Measurements from ENCODE around the gene DGKB.

DGKB gene

DNA sequence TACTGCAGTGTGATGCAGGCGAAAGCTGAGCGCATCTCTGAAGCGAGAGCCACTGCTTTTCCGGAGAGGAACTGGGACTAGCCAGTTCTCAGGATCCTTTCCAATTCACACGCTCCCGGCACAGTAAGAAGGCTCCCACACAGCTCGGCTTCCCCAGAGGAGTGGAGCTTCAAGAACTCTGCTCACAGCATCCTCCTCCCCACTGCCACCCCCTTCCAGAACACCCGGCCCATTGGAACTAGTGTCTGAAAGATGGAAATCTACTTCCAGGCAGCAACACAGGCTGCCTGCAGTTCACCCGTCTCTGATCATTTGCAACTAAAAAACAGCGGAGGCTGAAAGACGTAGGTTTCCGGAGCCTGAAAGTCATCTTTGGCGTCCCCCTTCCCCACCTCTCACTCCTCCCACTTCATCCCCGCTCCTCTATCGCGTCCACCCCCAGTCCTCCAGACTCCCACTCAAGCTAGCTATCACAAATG, at the start of gene DGKB:
TSS of gene DGKB (minus strand) at position 163 of the 479 bp plus-strand sequence.
- DNase-seq: no peak

DNA sequence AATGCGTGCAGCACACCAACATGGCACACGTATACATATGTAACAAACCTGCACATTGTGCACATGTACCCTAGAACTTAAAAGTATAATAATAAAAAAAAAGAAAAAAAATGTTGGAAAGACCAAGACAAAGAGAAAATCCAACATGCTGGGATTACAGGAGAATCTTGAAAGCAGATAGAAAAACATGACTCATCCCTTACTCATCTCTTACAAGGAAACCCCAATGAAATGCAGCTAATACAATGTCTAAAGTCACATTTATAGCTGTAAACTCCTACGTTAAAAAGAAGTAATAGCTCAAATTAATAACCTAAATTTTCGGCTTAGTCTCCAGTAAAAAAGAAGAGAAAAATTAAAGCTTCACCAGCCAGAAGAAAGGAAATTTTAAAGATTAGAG, 47.5 kb upstream of the DGKB start:
- DNase-seq: no peak

DNA sequence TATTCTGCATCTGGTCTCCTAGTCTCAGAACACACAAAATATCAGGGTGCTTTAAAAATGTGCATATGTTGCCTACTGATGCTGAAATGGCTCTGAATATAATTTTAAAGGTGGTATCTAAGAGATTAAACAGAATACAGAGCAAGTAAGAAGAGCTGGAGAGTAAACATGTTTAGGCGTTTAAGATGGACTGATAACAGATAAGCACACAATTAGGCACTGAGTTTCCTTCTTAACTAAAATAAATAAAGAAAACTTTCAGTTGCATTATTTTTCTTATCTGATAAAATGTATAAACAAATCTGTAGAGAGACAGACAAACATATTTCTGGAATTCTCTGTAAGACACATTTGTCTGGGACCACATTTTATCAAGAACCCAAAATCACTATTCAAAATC, 35.6 kb upstream of the DGKB start:
- no peak for DNase-seq

DNA sequence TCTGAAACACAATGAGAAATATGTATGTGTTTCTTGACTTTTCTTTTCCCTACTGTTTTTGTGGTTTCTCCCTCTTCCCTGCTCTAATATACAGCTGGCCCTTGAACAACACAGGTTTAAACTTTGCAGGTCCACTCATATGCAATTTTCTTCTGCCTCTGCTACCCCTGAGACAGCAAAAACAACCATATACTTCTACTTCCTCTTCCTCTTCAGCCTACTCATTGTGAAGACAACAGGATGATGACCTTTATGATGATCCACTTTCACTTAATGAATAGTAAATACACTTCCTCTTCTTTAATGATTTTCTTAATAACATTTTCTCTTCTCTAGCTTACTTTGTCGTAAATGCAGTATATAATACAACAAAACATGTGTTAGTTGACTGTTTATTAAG, 35.0 kb upstream of the DGKB start:
- DNase-seq: no peak

DNA sequence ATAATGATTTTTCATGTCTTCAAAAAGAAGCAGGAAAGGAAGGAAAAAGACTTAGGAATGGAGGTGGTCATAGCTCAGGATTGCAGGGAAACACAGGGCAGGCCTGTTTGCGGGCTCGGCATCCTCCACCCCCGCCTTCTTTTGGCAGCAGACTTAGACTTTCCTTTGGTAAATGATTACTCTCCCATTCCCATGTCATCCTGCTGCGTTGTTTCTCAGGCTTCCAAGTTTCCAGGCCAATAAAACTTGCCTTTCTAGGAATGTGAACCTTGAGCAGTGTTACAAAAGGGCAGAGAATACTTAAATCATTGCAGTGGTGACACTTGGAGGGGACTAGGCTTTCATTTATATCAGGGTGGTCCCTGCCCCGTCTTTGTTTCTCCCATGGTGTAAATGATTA, 34.0 kb upstream of the DGKB start:
- DNase-seq: no peak

DNA sequence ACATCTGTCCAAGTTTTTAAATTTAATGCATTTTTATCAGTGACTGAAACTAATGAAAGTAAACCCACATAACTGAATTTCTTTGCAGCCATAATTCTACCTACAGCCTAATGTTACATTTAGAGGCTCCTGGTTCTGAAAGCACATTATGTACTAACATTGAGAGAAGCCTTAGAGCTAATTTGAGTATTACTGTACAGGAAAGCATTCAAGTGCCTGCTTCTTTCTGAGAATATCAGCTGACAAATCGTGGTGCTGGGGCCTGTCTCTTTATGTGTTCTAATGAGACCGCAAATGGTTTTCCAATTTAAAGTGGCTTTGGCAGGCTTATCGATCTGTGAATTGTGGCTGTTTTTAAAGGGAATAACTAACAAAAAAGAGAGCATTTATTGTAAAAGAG, 32.3 kb upstream of the DGKB start:
- no peak for DNase-seq

DNA sequence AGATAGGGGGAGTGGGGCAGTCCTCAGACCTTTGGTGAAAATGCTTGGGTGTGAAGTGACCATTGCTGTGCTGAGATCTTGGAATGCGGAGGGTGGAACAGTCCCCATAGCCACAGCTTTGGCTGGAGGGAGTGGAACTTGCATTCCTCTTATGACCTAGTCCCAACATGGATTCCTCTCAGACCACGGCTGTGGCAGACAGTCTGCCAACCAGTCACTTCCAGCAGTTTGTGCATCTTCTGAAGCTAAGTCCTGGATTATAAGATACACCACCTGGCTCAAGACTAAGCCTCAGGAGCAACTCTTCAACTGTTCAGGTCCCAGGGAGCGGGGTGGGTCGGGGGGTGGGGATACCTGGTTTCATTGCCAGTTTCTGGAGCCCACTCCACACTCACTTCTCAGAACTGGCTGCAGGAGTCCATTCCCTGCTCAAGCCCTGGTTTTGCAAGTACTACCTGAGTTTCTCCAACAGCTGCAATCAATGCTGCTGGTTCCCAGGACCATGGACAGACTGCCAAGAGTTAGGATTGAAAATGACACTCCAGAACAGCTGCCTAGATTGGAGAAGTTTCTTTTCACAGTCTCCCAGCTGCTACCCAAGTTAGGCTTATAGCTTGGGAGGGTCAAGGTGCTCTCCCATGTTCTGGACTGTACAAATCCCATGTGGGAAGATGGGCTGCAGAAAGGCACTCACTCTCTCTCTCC, 29.1 kb upstream of the DGKB start:
- no peak for DNase-seq

DNA sequence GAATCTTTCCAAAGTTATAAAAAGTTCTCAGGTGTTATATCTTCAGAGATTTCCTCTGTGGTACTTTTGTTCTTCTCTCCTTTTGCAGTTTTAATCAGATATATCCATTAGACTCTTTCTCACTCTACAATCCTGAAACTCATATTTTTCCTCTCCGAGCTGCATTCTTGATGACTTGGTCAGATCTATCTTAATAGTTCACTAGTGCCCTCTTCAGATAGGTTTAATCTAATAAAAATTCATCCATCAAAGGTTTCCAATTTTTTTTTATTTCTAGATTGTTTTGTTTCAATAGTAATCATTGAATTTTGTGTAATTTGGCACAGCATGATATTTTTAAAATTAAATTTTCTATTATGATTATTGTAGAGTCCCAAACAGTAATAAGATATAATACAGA, 21.8 kb upstream of the DGKB start:
- DNase-seq: no peak

DNA sequence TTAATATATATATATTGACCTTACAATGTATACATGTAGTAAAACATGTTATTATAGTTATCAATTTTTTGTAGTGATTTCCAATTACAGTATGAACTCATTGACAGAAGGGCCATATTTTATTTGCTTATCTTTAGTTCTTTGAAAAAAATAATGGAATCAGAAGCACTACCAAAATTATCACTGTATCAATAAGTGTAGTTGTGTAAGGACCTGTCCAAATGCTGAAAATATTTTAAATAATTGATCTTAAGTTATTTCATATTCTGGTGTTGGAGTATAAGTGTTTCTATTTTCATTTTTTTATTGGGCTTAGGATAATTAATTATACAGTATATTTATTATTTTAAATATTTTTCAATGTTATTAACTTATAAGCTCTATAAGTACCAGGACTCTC, 8.5 kb upstream of the DGKB start:
- no peak for DNase-seq

DNA sequence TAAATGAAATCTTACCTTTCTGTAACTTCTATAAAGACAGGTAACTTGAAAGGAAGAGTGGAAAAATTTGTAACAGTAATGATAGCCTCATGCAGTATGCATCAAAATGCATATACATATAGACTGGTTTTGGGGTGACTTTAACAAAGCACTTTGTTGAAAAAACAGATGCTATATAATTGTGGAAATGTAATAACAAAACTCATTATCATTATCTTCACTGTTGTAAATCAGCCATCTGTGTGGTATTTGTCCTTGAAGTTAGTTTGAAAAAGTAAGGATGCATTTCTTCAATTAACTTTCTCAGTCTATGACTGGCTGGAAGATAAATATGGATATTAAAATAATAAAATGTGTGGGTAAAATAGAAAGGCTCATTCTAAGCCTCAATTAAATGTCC, 6.1 kb upstream of the DGKB start:
- DNase-seq: no peak

DNA sequence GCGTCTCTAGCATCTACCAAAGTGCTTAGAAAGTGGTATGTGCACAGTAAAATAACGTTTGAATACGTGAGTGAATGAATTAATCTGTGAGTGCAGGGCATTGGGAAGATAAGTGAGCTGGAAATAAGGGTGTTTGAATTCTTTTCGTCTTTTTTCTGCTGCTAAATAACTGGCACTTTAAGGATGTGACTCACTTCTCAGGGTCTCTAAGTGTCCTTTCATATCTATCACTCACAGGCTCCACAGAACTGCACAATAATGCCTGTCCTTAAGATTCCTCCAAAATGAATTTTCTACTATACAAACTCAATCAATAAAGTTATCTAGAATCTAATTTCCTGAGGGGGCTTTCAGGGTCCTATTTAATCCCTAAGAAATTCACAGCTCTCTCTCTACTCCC, 3.2 kb upstream of the DGKB start:
- DNase-seq: no peak

DNA sequence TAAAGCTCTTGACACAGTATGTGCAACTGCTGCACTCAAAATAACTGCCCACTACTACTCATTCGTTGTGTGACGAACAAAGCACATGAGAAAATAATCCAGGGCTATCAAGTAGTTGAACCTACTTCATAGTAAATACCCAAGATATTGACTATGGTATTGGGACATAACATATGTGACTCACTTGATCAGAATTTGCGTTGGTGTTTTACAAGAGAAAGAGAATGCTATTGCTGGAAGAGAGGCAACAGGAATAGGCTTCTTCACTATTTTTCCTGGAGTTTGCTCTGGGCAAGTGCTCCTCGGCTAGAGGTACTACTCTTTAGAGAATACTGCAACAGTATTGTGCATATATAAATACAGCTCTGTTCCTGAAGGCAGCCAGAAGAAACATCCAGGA, 2.5 kb downstream of the DGKB start:
- DNase-seq: no peak

DNA sequence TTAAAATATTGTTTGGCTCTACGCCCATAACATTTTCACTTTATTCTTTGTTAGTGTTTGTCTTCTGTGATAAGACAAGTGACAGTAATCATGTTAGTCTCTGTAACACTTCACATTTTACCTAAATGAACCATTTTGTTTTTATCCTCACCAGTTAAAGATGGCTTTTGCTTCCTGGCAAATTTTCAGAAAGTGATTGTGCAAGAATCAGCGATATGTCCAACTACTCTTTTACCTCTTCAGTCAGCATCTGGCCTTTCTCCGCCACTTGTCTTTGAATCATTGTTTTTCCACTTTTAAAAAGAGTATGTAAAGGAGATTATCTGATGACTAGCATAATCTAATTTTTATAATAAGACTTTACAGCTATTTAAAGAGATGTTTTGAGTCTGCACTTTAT, 3.5 kb downstream of the DGKB start:
- no peak for DNase-seq

DNA sequence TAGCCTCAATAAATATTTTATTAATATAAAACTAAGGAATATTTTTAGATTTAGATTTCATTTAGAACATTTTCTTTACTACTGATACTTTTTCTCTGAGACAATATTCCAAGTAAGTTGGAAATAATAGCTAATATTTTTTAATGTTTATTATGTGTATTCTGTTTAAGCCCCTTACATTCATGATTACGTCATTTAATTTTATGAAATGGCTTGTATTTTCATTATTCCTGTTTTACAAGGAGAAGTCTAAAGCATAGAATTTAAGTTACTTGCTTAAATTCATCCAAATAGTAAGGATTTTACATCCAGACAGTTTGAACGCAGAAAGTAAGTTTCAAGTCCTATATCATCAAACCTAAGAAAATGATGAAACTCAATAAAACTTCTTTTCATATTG, 6.1 kb downstream of the DGKB start:
- no peak for DNase-seq

DNA sequence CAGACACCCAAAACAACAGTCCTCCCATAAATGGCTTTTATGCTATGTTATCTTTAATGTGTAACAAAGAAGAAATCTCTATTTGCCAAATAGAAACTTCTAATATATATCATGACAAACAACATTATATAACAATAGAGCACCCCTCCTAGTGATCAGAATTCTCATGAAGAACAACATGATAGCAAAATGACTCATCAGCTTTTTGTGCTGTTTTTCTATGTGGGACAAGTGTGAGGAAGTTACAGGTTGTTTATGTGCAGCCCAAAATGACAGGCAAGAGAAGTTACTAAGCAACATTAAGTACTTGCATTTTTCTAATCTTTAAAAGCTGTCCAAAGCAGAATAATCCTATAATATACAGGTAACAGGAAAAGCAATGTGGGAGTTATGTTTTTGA, 7.7 kb downstream of the DGKB start:
- DNase-seq: no peak

DNA sequence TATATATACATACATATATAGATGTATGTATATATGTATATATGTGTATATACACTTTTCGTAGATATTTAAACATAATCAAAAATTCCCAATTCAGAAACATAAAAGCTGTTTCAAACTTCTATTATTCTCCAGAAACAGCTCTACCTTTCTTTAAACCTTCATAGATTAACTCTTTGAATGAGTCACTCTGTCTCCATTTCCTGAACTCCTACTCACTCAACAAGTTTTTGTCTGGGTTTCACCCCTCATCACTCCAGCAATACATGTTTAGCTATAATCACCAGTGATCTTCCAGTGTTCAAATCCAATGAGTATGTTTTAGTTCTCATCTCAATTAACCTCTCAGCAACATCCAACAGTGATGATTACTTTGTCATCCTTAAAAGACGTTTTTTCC, 9.6 kb downstream of the DGKB start:
- no peak for DNase-seq

DNA sequence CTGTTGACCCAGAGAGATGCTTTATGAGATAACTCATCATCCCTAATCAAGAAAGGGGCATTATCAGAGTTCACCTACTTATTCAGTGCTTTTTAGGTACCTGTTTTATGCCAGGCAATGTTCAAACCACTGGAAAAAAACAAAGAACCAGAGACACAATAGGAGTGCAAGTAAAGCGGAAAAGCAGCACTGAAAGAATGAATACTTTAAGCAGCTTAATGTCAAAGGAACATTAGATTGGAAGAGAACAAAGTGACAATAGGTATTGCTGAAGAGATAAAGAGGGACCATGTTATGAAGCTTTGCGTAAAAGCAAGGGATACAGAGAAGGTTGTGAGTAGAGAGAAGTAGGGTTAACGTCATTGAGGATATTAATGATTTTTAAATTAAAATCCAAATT, 11.3 kb downstream of the DGKB start:
- no peak for DNase-seq

DNA sequence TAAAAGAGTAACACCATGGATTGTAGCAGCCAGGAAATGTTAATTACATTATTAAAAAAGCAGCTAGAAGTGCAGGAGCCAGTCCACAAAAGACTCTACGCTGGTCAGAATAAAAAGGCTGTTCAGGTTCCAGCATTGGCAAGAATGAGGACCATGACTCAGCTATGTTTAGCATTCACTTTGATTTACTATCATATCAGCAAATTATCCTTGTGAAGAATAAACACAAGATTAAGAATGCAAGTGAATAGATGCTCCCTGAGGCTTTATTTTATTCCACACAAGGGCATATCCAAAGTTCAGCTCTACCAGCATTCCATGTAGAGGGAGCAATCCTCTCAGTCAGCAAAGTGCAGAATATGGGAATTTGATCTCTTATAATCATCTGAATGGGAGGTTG, 13.6 kb downstream of the DGKB start:
- no peak for DNase-seq

DNA sequence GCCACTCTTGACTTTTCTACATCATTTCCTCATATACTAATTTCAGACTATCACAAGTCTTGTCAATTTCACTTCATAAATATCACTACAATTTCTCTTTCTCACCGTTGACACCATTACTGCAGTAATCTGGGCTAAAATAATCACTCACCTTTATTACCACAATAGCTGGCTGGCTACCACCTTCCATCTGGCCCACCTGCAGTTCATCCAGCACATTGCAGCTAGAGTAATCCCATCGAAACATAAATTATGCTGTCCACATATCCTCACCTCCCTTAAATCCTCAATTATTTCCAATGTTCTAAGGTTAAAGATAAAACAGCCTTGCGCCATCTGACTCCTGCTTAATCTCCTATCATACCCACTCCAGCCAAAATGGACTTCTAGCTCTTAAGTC, 16.0 kb downstream of the DGKB start:
- no peak for DNase-seq

DNA sequence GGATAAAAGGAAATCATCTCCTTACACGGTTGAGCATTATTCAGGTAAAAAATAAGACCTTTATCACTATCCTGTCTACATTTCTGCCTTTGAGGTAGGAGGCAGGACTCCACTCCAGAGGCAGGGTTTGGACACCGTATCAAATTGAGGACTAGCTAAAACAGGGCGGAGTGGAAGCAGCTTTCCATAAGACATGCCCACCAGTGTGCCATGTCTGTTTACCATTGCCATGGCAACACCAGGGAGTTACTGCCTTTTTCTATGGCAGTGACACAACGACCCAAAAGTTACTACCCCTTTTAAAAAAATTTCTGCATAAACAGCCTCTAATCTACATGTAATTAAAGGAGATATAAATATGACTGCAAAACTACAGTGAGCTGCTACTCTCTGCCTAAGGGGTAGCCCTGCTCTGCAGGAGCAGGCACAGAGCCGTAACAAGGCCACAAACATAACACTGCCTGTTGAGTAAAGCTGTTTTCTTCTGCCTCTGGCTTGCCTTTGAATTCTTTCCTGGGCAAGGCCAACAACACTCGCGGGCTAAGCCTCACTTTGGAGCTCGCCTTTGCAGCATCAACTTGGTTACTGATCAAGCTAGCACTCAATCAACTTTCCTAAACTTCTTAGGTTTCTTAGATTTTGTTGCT, 26.5 kb downstream of the DGKB start:
- DNase-seq: no peak

DNA sequence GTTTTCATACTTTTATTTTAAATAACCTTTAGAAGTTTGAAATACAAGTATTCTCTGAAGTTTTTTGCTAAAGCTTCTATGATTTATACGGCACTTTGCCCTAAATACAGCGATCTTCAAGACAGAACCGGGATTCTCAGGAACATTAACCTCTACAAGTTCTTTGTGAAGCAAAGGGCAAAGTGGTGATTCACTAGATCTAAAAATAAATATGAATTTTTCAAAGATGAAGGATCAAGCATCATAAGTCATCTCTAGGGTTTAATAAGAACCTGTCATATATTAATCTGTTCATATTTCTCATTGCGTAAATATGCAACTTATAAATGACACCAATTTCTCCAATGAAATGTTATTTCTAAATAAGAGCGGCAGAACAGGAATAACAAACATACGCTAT, 30.7 kb downstream of the DGKB start:
- no peak for DNase-seq

DNA sequence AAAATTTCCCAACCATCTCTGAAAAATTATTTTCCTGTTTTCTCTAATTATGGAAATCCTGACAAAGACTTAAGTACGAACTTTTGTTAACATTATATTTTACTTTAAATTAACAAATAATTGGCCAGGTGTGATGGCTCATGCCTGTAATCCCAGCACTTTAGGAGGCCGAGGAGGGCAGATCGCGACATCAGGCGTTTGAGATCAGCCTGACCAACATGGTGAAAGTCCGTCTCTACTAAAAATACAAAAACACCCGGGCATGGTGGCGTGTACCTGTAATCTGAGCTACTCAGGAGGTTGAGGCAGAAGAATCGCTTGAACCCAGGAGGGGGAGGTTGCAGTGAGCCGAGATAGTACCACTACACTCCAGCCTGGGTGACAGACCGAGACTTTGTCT, 32.2 kb downstream of the DGKB start:
- no peak for DNase-seq

DNA sequence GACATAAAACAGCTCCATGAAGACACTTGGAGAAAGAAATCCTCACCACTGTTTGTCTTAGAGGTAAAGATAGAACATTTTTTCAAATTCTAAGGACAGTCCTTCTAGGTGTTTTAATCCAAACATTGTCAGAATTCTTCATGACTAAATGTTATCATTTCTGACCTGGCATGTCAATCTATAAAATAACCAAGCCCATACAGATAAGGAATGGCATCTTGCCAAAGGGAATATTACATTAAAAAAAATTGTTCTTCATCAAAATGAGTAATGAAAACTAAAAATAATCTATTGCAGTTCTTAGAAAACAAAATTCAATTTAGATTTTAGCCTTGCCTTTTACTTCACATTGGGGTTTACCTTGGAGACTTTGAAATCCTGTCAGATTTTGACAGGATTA, 33.6 kb downstream of the DGKB start:
- no peak for DNase-seq

DNA sequence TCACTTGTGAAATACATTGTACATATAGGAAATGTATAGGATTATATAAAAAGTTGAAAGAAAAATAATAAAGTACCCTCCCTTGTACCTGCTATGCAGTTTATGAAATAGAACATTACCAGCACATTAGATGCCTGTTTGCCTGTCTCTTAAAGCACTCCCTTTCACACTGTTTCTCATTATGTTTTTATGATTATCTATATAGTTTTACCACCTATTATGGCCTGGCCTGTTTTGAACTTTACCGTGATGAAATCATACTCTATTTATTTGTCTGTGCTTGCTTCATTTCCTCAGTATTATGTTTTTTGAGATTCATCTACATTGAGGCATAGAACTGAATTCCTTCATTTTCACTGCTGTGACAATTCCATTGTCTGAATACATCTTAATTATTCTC, 41.1 kb downstream of the DGKB start:
- no peak for DNase-seq

DNA sequence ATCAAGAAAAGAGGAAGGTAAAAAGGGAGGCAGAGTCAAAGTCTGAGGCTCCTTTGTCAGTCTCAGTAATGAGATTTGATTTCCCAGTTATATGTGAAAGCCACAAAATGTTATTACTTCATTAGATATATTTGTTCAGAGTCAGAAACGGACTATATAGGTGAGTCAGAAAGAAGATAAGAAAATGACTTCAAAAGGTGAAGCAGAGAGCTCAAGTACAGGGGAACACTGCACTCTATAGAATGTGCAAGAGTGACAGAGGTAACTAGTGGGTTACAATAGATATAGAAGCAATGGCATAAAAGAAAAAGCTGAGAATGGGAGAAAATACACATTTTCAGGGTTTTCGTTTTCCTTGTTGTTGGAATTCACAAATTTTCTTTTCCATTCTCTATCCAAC, 43.3 kb downstream of the DGKB start:
- no peak for DNase-seq
